ENCODE results near the gene ERFL.

The ERFL gene

GRCh38 chr19:41897820-41898219 lies 30.4 kb downstream of the ERFL start:
- no peak for DNase-seq (ENCODE audit: low read depth in 2 of 2)

- DNase-seq (ENCODE audit: low read depth in 2 of 2) = no peak
These were observed 31.1 kb downstream of the ERFL start for GRCh38 chr19:41897181-41897580.

DNA sequence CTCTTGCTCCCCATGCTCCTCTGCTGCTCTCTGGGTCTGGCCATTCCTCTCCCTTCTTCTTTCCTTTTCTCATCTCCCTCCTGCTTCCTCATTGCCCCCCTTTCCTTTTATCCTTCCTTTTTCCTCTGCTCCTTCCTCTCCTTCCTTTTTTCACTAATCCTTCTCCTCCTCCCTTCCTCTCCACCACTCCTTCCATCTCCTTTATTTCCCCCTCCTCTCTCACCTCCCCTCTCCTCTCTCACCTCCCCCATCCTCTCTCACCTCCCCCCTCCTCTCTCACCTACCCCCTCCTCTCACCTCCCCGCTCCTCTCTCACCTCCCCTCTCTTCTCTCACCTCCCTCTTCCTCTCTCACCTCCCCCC lies 31.7 kb downstream of the ERFL start:
- DNase-seq (ENCODE audit: low read depth in 2 of 2) = no peak

DNA sequence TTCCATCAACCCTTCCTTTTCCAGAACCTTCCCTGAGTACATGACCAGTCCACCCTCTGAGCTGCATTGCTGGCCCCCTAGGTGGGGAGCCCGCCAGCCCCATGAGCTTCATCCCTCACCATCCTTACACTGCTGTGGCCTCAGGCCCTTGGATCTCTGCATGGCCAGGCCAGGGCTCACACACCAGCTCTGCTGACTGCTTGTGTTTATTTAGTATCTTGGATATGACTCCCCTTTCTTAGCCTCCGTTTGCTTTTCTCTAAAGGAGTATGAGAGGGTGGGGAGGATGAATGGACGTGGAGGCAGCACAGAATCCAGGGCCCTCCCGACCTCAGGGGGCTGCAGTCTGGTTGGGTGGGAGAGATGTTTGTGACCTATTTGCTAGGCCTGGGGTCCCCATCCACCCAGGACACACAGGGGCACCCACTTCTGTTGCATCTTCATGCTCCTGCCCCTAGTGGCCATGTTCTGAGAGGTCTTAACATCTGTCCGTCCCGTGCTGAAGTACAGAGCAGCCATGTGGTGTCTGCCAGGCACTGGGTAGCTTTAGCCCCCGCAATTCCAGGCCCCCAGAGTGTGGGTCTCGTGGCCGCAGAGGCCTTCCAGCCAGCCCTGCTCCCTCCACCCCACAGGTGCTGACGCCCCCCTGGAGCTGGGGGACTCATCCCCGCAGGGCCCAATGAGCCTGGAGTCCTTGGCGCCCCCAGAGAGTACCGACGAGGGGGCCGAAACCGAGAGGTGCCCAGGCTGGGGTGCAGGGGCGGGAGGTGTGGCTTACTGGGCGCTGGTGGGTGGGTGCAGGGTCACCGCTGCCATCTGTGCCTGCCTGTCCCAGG lies 32.3 kb downstream of the ERFL start:
- no peak for DNase-seq (ENCODE audit: low read depth in 2 of 2)

DNA sequence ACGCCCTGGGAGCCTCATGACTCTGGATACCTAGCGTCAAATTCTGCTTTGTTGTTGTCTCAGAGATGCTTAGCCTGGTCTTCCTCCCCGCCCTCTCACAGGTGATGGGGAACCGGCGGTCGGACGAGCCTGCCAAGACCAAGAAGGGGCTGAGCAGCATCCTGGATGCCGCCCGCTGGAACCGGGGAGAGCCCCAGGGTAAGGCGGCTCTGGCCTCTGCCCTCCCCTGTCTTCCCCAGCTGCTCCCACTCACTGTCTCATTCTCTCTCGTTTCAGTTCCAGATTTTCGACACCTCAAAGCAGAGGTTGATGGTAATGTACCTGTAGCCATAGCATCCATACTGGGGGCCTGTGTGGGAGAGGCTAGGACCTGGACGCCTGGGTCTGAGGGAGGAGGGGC lies 33.9 kb downstream of the ERFL start:
- no peak for DNase-seq (ENCODE audit: low read depth in 2 of 2)

DNA sequence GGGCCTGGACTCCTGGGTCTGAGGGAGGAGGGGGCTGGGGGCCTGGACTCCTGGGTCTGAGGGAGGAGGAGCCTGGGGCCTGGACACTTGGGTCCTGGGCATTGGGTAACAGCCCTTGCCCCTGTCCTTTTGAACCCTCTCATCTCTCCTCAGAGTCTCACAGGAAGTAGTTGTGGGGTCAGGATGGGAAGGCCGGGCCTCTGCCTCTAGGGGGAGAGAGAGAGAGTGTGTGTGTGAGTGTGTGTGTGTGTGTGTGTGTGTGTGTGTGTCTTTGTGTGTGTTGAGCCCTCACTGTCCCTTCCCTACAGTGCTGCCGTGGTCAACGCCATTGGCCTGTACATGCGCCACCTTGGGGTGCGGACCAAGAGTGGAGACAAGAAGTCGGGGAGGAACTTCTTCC lies 34.4 kb downstream of the ERFL start:
- no peak for DNase-seq (ENCODE audit: low read depth in 2 of 2)

DNA sequence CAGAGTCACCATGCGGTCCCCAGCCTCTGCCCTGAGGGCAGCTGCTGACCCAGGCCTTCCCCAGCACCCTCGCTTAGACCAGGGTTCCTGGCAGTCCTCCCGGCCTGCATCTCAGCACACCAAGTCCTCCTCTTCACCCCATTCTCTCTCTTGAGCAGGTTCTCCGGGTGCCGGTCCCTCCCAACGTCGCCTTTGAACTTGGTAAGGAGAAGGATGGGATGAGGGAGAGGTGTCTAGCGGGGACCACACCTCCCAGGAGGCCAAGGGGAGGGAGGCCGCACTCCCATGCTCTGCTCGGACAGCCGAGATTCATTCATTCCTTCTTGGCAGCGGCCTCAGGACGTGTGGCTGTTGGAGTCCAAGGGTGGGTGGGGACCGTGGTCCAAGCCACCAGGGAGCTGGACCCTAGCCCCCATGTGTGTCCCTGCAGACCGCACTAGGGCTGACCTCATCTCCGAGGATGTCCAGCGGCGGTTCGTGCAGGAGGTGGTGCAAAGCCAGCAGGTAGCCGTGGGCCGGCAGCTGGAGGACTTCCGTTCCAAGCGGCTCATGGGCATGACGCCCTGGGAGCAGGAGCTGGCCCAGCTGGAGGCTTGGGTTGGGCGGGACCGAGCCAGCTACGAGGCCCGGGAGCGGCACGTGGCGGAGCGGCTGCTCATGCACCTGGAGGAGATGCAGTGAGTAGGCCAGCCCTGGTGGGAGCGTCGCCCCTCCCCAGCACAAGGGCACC lies 35.9 kb downstream of the ERFL start:
- DNase-seq (ENCODE audit: low read depth in 2 of 2) = no peak

DNA sequence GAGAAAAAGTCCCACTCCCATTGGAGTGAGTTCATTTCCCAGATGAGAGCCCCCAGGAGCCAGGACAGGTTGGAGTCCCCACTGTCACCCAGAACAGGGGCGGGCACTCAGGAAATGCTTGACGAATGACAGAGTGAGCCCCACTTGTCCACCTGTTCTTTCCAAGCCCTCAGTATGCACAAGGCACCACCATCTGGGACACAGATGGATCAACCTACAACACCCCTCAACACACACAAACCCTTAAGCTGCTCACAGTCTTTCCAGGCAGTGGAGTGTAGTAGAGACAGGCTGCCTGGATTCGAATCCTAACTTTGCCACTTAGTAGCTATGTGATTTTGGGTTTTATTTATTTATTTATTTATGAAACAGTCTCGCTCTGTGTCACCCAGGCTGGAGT lies 37.3 kb downstream of the ERFL start:
- no peak for DNase-seq (ENCODE audit: low read depth in 2 of 2)

DNA sequence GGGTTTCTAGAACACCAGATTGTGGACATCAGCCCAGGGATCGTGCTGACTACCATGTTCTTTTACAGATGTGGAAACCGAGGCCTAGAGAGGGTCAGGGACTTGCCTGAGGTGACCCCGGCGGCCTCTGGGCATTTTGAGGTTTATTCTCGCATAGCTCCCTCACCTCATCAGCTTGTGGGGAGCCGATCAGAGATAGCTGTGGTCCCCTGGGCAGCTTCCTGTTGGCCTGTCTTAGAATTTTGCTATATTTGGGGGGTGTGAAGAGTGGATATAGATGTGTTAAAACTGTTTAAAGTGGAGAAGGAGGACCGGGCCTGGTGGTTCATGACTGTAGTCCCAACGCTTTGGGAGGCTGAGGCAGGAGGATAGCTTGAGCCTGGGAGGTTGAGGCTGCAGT lies 38.4 kb downstream of the ERFL start:
- DNase-seq (ENCODE audit: low read depth in 2 of 2) = no peak

DNA sequence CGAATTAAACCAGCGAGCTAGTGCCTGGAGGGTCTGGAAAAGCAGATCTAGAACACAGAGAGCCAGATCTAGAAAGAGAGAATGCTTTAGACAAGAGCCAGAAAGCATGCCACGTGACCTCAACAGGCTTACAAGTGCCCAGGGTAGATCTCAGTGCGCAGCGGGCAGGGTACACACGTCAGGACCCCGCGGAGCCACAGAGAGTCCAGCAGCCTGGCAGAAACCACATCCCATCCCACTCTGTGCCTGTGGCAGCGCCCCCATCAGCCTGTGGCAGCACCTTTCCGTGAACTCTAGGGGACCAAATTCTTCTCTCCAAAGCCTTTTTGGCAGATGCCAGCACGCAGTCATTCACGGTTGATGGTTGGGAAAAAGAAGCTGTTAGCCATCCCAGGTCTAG lies 39.3 kb downstream of the ERFL start:
- DNase-seq (ENCODE audit: low read depth in 2 of 2) = no peak

- peak; percentile 82 to 86 for DNase-seq (ENCODE audit: low read depth in 2 of 2)
These were observed 40.4 kb downstream of the ERFL start for GRCh38 chr19:41887711-41888382.

- peak in 1 of 2 donors; percentile 50 for DNase-seq (ENCODE audit: low read depth in 2 of 2)
These were observed 41.2 kb downstream of the ERFL start for GRCh38 chr19:41886761-41887710.

- peak; percentile 75 to 78 for DNase-seq (ENCODE audit: low read depth in 2 of 2)
These were observed 44.2 kb downstream of the ERFL start for GRCh38 chr19:41883821-41884733.

- no peak for DNase-seq (ENCODE audit: low read depth in 2 of 2)
These were observed 44.8 kb downstream of the ERFL start for GRCh38 chr19:41883463-41883820.

DNA sequence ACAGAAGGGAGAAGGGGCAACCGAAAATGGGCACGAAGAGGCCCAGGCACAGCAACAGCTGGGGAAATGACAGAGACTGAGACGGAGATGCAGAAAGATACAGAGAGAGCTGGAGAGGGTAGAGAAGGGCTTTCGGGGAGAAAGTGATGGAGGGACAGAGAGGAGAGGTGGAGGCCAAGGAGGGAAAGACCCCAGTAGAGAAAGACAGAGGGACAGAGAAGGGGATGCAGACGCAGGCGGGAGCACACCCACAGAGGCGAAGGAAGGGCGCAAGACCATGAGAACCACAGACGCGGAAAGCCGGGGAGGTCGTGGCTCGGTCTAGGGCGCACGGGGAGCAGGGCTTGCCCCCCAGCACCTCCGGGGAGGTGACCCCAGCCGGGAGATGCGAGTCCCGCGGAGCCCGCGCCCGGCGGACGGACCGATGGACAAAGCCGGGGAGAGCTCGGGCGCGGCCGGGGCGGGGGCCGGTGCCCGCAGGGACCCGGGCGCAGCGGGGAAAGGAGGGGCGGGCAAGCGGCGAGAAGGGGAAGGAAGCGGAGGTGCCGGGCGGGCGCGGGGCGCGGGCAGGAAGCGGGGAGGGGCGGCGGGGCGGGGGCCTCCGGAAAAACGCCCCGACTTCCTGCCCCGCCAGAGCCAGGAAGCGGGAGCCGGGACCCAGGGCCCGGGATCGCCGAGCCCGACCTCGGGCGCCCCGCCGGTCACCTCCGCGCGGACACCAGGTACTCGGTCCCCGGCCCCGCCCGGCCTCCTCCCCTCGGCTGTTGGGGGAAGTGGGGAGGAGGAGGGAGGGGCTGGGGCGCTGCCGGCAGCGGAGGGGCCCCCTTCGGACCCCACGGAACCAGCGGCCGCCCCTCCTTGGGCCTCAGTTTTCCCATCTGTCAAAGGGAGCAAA lies 45.4 kb downstream of the ERFL start, which contains the start of gene ARHGEF1:
Gene ARHGEF1, plus strand, starts transcription at position 617 of the 895 bp plus-strand sequence. CDS start 4,899 bp downstream, outside the sequence.
- peak in 1 of 2 donors; percentile 36 for DNase-seq (ENCODE audit: low read depth in 2 of 2)

DNA sequence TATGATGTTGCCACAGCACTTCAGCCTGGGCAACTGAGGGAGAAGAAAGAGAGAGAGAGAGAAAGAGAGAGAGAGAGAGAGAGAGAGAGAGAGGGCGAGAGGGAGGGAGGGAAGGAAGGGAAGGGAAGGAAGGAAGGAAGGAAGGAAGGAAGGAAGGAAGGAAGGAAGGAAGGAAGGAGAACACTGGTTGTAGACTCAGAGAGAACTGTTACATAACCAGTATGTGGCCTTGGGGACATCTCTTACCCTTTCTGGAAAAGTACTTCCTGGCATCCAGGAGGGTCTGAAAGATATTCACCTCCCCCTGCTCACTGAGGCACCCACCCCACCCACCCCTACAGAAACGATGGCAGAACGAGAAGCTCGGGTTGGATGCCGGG lies 47.9 kb downstream of the ERFL start:
- DNase-seq (ENCODE audit: low read depth in 2 of 2) = no peak

DNA sequence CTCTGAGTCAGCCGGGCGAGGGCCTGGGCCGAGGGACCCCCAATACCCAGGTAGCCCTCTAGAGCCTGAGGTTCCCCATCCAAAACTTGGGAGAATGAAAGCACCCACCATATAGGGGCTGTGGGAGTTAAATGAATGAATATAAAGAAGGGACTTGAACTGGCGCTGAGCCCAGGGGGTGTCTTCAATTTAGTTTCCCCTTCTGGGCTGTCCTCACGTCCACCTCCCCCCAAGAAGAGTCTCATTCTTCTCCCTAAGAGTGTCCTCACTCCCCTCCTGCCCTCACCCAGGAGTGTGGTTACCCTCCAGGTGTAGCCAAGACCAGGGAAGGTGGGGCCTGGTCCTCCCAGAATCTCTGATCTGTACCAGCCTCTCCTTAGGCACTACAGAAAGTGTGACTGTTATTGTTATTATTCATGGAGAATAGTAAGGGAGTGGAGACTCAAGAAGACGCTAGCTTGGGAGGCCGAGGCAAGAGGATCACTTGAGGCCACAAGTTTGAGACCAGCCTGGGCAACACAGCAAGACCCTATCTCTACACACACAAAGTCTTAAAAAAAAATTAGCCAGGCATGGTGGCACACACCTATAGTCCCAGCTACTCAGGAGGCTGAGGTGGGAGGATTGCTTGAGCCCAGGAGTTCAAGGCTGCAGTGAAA lies 48.5 kb downstream of the ERFL start:
- no peak for DNase-seq (ENCODE audit: low read depth in 2 of 2)

DNA sequence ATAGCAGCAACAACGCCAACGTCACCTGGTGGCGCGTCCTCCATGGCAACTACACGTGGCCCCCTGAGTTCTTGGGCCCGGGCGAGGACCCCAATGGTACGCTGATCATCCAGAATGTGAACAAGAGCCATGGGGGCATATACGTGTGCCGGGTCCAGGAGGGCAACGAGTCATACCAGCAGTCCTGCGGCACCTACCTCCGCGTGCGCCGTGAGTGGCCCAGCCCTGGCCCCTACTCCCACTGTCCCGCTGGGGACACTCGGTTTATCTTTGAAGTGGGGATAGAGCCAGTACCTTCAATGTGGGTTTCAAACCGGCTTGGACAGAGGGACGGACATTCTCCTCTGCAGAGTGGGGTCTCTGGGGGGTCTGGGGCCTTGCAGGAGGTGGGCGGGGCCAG lies 49.2 kb downstream of the ERFL start:
- DNase-seq (ENCODE audit: low read depth in 2 of 2) = no peak

All from stimulated activated CD8-positive, alpha-beta memory T cell treated with anti-CD3 and anti-CD28 coated beads, Interleukin-15, amount 100 ng/mL, for 4 hours (primary cell).